LNCaP clone FGC (cell line): ENCODE results near the gene ROBO3.

Source experiments
- DNase-seq: peaks from one replicate; pipeline ENCODE4 v3.0.0-alpha.2; 2011; ENCODE audit warnings: low read depth
- H3K4me3 ChIP-seq: 2 replicates; pipeline ENCODE4 v1.5.1; 2011; ENCODE audit warnings: mild to moderate bottlenecking, low read depth, low read length, control low read depth
- TF ChIP-seq, protein P1 (sequence below): IDR thresholded peaks from 2 replicates; pipeline ENCODE4 v1.5.1; 2012; ENCODE audit warnings: mild to moderate bottlenecking; ENCODE audit not compliant: control insufficient read depth, insufficient read depth; ENCODE audit errors: extremely low read depth

ROBO3 gene

DNA sequence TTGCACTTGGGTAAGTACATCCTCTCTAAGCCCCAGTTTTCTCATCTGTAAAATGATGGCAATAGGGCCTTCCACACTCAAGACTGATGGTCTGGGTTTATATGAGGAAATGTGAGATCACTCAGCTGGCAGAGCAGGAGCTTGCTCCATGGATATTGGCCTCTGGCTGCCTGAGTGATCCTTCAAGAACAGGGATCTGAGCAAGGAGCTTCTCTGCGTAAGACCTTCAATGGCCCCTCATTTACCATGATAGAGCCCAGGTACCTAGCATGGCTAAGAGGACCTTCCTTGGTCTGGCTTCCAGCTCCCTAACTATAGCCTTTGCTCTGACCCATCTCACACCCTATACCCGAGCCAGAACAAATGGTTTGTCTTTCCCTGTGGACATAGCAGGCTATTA lies 26.9 kb downstream of the ROBO3 start:
- no peak for DNase-seq
- H3K4me3 ChIP-seq: no peak overlapping the region
- TF ChIP-seq, protein P1, sequence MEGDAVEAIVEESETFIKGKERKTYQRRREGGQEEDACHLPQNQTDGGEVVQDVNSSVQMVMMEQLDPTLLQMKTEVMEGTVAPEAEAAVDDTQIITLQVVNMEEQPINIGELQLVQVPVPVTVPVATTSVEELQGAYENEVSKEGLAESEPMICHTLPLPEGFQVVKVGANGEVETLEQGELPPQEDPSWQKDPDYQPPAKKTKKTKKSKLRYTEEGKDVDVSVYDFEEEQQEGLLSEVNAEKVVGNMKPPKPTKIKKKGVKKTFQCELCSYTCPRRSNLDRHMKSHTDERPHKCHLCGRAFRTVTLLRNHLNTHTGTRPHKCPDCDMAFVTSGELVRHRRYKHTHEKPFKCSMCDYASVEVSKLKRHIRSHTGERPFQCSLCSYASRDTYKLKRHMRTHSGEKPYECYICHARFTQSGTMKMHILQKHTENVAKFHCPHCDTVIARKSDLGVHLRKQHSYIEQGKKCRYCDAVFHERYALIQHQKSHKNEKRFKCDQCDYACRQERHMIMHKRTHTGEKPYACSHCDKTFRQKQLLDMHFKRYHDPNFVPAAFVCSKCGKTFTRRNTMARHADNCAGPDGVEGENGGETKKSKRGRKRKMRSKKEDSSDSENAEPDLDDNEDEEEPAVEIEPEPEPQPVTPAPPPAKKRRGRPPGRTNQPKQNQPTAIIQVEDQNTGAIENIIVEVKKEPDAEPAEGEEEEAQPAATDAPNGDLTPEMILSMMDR: no peak

DNA sequence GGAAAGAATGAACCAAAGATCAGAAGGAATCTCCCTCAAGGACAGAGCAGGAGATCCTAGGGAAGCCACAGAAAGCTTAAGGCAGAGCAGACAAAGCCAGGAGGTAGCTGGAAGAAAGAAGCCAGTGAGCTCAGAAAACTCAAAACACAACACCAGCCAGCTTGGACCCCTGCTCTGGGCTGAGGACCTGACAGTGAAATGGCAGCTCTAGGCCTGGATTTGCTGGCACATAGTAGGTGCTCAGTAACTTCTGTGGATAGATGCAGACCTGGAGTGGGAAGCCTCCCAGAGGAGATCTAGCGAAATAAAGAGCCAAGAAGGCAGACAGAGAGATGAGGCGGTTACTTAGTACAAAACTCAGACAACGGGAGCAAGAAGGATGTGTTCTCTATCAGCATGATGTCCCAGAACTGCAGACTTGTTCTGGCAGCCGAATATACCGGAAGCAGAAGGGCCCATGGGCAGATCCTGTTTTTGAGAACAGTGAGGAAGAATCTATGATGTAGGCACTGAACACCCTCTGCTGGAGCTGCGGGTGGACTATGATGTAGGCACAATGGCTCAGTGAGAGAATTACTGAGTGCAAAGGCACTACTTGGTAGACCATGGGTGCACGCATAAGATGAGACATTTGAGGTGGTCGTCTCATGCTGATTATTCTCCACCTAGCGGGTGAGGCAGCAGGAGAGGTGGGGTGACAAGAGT lies 27.7 kb downstream of the ROBO3 start:
- TF ChIP-seq, protein P1: no peak
- H3K4me3 ChIP-seq: no peak overlapping the region
- DNase-seq: no peak

DNA sequence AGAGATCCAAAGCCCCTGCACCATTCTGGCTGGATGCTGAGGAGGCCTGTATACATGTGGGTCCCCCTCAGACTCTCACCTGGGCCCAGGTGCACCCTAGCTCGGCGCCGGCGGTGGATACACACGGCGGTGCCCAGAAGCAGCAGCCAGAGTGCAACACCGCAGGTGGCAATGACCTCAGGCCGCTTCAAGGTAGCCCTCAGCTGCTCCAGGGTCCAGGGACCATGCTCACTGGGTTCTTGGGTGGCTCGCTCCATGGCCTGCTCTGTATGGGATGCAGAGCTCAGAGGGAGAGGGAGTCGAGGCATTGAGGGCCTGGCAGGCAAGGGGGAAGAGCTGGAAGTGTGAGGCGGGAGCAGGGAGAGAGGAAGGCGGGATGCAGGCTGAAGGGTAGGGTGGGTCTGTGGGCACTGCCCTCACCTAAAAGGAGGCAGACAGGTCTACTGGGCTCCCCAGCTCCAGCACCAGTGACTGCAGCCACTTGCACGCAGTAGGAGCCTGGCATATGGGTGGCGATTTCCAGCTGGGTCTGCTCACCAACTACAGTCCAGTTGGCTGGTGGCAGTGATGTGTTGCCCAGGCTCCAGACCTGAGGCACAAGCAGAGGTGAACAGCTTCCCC lies 28.7 kb downstream of the ROBO3 start:
- TF ChIP-seq, protein P1: no peak

DNA sequence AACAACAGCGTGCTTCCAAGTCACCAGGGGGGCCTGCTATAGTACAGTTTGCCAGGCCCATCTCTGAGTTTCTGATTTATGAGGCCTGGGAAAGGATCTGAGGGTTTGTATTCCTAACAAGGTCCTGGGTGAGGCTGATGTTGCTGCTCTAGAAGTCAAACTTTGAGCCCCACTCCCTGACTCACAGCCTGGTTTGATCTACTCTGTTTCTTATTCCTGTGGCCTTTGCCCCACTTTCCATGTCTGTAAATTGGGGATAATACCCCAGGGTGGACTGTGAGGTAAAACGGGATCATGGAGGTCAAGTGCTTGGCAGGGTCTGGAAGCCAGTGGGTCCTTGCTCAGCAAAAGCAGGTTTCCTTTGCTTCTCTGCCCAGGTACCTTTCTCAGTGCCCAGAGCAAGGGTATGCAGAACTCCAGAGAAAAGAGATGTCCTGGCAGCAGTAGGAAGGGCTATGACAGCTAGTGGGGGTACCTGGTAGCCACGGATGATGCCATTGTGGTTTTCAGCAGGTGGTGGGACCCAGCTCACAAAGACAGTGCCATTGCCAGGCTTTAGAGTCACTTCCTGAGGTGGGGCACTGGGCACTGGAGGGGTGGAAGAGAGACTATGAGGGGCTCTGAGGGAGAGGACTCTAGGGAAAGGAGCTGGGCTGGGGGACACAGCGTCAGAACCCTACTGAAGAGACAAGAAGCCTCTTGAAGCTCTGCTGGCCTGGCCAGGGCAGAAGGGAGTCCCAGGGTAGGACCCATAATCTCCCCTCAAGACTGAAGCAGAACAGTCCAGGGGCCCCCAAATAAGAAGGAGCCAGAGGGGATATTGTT lies 29.6 kb downstream of the ROBO3 start:
- TF ChIP-seq, protein P1: no peak
- DNase-seq: no peak

More for the DNA sequence above, 28.7 kb downstream of the ROBO3 start:
- DNase-seq: no peak
- no peak overlapping the region for H3K4me3 ChIP-seq

DNA sequence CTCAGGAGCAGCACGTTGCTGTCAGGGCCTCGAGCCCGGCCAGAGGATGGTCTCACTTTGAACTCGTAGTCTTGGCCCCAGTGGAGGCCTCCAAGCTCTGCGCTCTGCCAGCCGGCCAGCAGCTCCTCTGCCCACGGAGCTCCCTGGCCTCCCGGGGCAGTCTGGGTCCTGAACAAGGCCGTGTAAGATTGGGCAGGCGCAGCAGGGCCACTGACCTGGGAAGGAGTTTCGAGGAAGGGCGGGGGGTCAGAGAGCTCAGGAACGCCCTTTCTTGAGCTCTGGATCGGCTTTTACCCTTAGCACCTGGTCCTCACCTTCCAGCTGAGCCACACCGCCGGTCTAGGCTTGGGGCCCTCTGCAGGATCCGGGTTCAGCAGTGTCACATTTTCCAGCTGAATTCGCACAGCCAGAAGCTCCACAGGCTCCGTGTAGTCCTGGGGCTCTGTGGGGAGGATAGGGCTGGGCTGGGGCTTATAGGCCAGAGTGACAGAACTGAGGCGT lies 30.3 kb downstream of the ROBO3 start:
- no peak for DNase-seq
- no peak overlapping the region for H3K4me3 ChIP-seq
- TF ChIP-seq, protein P1: no peak

More for the DNA sequence above, 29.6 kb downstream of the ROBO3 start:
- H3K4me3 ChIP-seq: no peak overlapping the region

DNA sequence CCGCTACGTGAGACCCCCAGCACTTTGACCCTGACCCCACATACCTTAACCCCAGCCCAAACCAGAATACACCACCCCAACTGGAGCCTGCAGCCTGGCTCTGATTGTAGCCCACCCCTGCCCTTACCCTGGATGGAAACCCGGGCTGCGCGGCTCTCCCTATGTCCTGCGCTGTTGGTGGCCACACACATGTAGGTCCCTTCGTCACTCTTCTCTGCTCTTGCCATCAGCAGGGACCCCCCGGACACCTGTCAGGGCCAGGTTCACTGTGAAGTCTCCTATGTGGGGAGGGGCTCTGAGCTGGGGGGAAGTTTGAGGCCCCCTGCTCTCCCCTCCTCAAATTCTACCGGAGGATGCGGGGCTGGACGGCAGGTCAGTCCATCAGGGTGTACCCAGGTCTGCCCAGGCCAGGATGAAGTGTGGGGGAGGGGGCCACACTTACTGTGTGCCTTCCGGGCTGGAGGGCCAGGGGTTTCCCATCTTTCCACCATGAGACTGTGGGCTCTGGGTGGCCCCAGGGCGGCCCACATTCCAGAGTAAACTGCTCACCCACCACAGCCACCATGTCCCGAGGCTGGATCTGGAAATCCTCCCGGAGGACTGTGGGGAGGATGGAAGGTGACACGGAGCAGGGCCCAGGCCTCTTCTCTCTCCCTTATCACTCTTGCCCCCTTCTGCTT lies 31.0 kb downstream of the ROBO3 start:
- TF ChIP-seq, protein P1: no peak
- DNase-seq: no peak
- H3K4me3 ChIP-seq: no peak overlapping the region
